ENCODE results near the gene LPAR2.

Gene LPAR2

DNA sequence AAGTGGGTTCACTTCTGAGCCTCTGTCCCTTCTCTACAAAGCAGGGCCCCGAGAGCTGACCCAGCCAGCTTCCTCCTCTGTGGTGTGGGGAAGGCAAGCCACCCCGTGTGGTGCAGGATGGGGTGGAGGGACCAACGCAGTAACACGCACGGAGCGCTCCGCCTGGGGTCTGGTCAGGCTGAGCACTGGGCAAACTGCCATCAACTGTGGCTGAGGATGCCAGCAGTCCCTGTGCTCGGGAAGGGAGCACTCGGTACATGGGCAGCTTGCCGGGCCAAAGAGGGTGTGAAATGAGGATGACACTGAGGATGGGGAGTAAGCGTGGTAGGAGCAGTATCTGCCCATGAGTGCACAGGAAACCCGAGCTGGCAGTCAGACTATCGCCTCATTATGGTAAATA is 23.1 kb upstream of the LPAR2 start:
- H3K18ac ChIP-seq (ENCODE audit: low read length), result no peak overlapping the region
- H3K27me3 ChIP-seq (ENCODE audit: insufficient read depth, low read length), result no peaks in the 10 kb centered on the region
- no peak overlapping the region for H3K23ac ChIP-seq (ENCODE audit: low read length)
- H3K79me1 ChIP-seq (ENCODE audit: low read length), result no peaks in the 10 kb centered on the region
- no peak overlapping the region for H4K8ac ChIP-seq (ENCODE audit: low read depth, low read length)
- H3K14ac ChIP-seq (ENCODE audit: low read length), result no peak overlapping the region
- peaks cover 4% of the 10 kb centered on the region for H3K9me3 ChIP-seq (ENCODE audit: insufficient read depth, low read depth, low read length)
- H3K4ac ChIP-seq (ENCODE audit: low read depth, low read length), result no peak overlapping the region
- WGBS (ENCODE audit: extremely low coverage, insufficient coverage, insufficient read length), result no CpG with 5 or more reads among the region's 13 CpGs
- no peak overlapping the region for H2AK5ac ChIP-seq (ENCODE audit: low read length)
- peaks cover 86 to 89% of the 10 kb centered on the region in 2 experiments for H3K36me3 ChIP-seq (ENCODE audit: control insufficient read depth in 1 of 2, insufficient read depth in 2 of 2, low read length in 2 of 2)
- H2AFZ ChIP-seq (ENCODE audit: insufficient read depth, low read length, poor library complexity), result no peak overlapping the region
- no peak overlapping the region for H3K4me2 ChIP-seq (ENCODE audit: low read length)
- no peak overlapping the region for H3K27ac ChIP-seq (ENCODE audit: low read depth, low read length)
- no peak overlapping the region for H2BK12ac ChIP-seq (ENCODE audit: low read length)
- no peak overlapping the region for H2BK5ac ChIP-seq (ENCODE audit: low read depth, low read length, poor library complexity)
- no peak overlapping the region for H2BK120ac ChIP-seq (ENCODE audit: insufficient read depth, low read length, poor library complexity)
- no peak for DNase-seq
- no peak overlapping the region for H3K9ac ChIP-seq (ENCODE audit: low read length)
- H4K12ac ChIP-seq (ENCODE audit: low read depth, low read length), result no peak overlapping the region
- no peak overlapping the region for H4K91ac ChIP-seq (ENCODE audit: low read depth, low read length)
- no peaks in the 10 kb centered on the region for H3K4me1 ChIP-seq (ENCODE audit: control insufficient read depth in 1 of 2, insufficient read depth in 2 of 2, low read length in 2 of 2)
- no peaks in the 10 kb centered on the region for H3K79me2 ChIP-seq (ENCODE audit: control insufficient read depth, insufficient read depth, low read length, poor library complexity)
- H3K4me3 ChIP-seq (ENCODE audit: low read depth, low read length), result no peak overlapping the region

DNA sequence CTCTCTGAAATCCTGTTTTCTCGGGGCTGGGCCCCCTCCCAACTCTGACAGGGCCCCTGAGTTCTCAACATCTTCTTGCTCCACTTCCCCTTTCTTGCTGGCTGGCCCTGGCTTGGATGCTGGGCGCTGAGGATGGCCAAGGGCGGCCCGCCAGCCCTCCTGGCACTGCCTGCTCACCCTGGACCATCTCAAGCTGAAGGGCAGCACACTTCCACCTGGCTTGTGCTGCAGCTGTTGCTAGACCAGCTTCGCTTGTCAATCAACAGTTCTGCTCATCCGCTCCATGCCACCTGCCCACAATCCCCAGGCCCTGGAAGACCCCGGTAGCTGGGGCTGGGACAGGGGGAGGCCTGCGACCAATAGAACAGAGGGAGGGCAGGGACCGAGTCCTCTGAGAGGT is 22.3 kb upstream of the LPAR2 start:
- H4K12ac ChIP-seq (ENCODE audit: low read depth, low read length), result no peak overlapping the region
- no CpG with 5 or more reads among the region's 9 CpGs for WGBS (ENCODE audit: extremely low coverage, insufficient coverage, insufficient read length)
- H2AFZ ChIP-seq (ENCODE audit: insufficient read depth, low read length, poor library complexity), result no peak overlapping the region
- peaks cover 4% of the 10 kb centered on the region for H3K9me3 ChIP-seq (ENCODE audit: insufficient read depth, low read depth, low read length)
- H3K4me2 ChIP-seq (ENCODE audit: low read length), result no peak overlapping the region
- no peak overlapping the region for H4K91ac ChIP-seq (ENCODE audit: low read depth, low read length)
- H3K9ac ChIP-seq (ENCODE audit: low read length), result no peak overlapping the region
- H2BK5ac ChIP-seq (ENCODE audit: low read depth, low read length, poor library complexity), result no peak overlapping the region
- no peak overlapping the region for H3K18ac ChIP-seq (ENCODE audit: low read length)
- no peaks in the 10 kb centered on the region for H3K4me1 ChIP-seq (ENCODE audit: control insufficient read depth in 1 of 2, insufficient read depth in 2 of 2, low read length in 2 of 2)
- no peak overlapping the region for H2BK12ac ChIP-seq (ENCODE audit: low read length)
- H3K14ac ChIP-seq (ENCODE audit: low read length), result no peak overlapping the region
- peaks cover 86 to 89% of the 10 kb centered on the region in 2 experiments for H3K36me3 ChIP-seq (ENCODE audit: control insufficient read depth in 1 of 2, insufficient read depth in 2 of 2, low read length in 2 of 2)
- H3K4ac ChIP-seq (ENCODE audit: low read depth, low read length), result no peak overlapping the region
- H3K27ac ChIP-seq (ENCODE audit: low read depth, low read length), result no peak overlapping the region
- no peak overlapping the region for H2BK120ac ChIP-seq (ENCODE audit: insufficient read depth, low read length, poor library complexity)
- H3K27me3 ChIP-seq (ENCODE audit: insufficient read depth, low read length), result no peaks in the 10 kb centered on the region
- H2AK5ac ChIP-seq (ENCODE audit: low read length), result no peak overlapping the region
- no peak overlapping the region for H3K4me3 ChIP-seq (ENCODE audit: low read depth, low read length)
- H3K79me1 ChIP-seq (ENCODE audit: low read length), result no peaks in the 10 kb centered on the region
- no peak for DNase-seq
- no peaks in the 10 kb centered on the region for H3K79me2 ChIP-seq (ENCODE audit: control insufficient read depth, insufficient read depth, low read length, poor library complexity)
- no peak overlapping the region for H4K8ac ChIP-seq (ENCODE audit: low read depth, low read length)
- no peak overlapping the region for H3K23ac ChIP-seq (ENCODE audit: low read length)

DNA sequence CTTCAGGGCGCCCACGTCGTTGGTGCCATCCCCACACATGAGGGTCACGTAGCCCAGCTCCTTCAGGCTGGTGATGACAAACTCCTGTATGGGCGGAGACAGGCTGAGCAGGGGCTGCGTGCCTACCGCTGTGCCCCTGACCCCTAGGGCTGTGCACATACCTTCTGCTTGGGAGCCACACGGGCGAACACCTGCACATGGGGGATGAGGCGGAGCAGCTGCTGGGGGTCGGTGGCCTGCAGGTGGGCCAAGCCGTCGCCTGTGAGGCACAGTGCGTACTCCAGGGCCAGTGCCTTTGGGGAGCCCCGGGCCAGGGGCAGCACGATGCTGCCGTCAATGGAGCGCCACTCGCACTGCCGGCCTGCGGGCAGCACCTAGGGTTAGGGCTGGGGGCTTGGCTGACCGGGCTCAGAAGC is 21.6 kb upstream of the LPAR2 start:
- H3K18ac ChIP-seq (ENCODE audit: low read length), result no peak overlapping the region
- H3K4ac ChIP-seq (ENCODE audit: low read depth, low read length), result no peak overlapping the region
- no peak overlapping the region for H3K27ac ChIP-seq (ENCODE audit: low read depth, low read length)
- no CpG with 5 or more reads among the region's 22 CpGs for WGBS (ENCODE audit: extremely low coverage, insufficient coverage, insufficient read length)
- H3K14ac ChIP-seq (ENCODE audit: low read length), result no peak overlapping the region
- no peak overlapping the region for H2AFZ ChIP-seq (ENCODE audit: insufficient read depth, low read length, poor library complexity)
- no peak overlapping the region for H3K23ac ChIP-seq (ENCODE audit: low read length)
- no peak overlapping the region for H2AK5ac ChIP-seq (ENCODE audit: low read length)
- no peaks in the 10 kb centered on the region for H3K27me3 ChIP-seq (ENCODE audit: insufficient read depth, low read length)
- peaks cover 84 to 86% of the 10 kb centered on the region in 2 experiments for H3K36me3 ChIP-seq (ENCODE audit: control insufficient read depth in 1 of 2, insufficient read depth in 2 of 2, low read length in 2 of 2)
- no peak overlapping the region for H2BK5ac ChIP-seq (ENCODE audit: low read depth, low read length, poor library complexity)
- DNase-seq, result no peak
- H4K91ac ChIP-seq (ENCODE audit: low read depth, low read length), result no peak overlapping the region
- no peak overlapping the region for H4K8ac ChIP-seq (ENCODE audit: low read depth, low read length)
- no peak overlapping the region for H2BK120ac ChIP-seq (ENCODE audit: insufficient read depth, low read length, poor library complexity)
- H3K4me1 ChIP-seq (ENCODE audit: control insufficient read depth in 1 of 2, insufficient read depth in 2 of 2, low read length in 2 of 2), result no peaks in the 10 kb centered on the region
- H3K4me2 ChIP-seq (ENCODE audit: low read length), result no peak overlapping the region
- no peak overlapping the region for H4K12ac ChIP-seq (ENCODE audit: low read depth, low read length)
- H3K9me3 ChIP-seq (ENCODE audit: insufficient read depth, low read depth, low read length), result peaks cover 4% of the 10 kb centered on the region
- no peaks in the 10 kb centered on the region for H3K79me1 ChIP-seq (ENCODE audit: low read length)
- H3K9ac ChIP-seq (ENCODE audit: low read length), result no peak overlapping the region
- no peak overlapping the region for H3K4me3 ChIP-seq (ENCODE audit: low read depth, low read length)
- H2BK12ac ChIP-seq (ENCODE audit: low read length), result no peak overlapping the region
- no peaks in the 10 kb centered on the region for H3K79me2 ChIP-seq (ENCODE audit: control insufficient read depth, insufficient read depth, low read length, poor library complexity)

DNA sequence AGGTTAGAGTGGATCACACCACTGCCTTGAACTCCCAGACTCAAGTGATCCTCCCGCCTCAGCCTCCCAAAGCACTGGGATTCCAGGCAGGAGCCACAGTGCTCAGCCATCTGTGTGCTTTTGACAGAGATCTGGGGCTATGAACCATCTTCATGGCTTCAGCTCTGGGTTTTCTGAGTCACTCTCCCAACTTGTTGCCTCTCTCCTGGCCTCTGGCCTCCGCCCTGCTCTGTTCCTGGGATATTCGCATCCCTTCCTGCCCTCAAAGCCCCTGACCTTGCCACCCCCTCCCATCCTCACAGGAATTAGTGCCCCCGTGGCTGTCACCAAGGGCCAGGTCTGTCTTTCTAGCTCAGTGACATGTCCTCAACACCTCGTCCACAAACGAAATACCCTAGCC is 21.1 kb upstream of the LPAR2 start:
- DNase-seq, result no peak
- H3K4me2 ChIP-seq (ENCODE audit: low read length), result no peak overlapping the region
- no peaks in the 10 kb centered on the region for H3K4me1 ChIP-seq (ENCODE audit: control insufficient read depth in 1 of 2, insufficient read depth in 2 of 2, low read length in 2 of 2)
- H3K4ac ChIP-seq (ENCODE audit: low read depth, low read length), result no peak overlapping the region
- no peaks in the 10 kb centered on the region for H3K79me2 ChIP-seq (ENCODE audit: control insufficient read depth, insufficient read depth, low read length, poor library complexity)
- peaks cover 79 to 84% of the 10 kb centered on the region in 2 experiments for H3K36me3 ChIP-seq (ENCODE audit: control insufficient read depth in 1 of 2, insufficient read depth in 2 of 2, low read length in 2 of 2)
- H3K27ac ChIP-seq (ENCODE audit: low read depth, low read length), result no peak overlapping the region
- no CpG with 5 or more reads among the region's 6 CpGs for WGBS (ENCODE audit: extremely low coverage, insufficient coverage, insufficient read length)
- H3K9me3 ChIP-seq (ENCODE audit: insufficient read depth, low read depth, low read length), result peaks cover 4% of the 10 kb centered on the region
- no peak overlapping the region for H2BK5ac ChIP-seq (ENCODE audit: low read depth, low read length, poor library complexity)
- H2AK5ac ChIP-seq (ENCODE audit: low read length), result no peak overlapping the region
- H2BK120ac ChIP-seq (ENCODE audit: insufficient read depth, low read length, poor library complexity), result no peak overlapping the region
- H4K91ac ChIP-seq (ENCODE audit: low read depth, low read length), result no peak overlapping the region
- H3K4me3 ChIP-seq (ENCODE audit: low read depth, low read length), result no peak overlapping the region
- H3K9ac ChIP-seq (ENCODE audit: low read length), result no peak overlapping the region
- no peak overlapping the region for H3K23ac ChIP-seq (ENCODE audit: low read length)
- H3K27me3 ChIP-seq (ENCODE audit: insufficient read depth, low read length), result no peaks in the 10 kb centered on the region
- H2AFZ ChIP-seq (ENCODE audit: insufficient read depth, low read length, poor library complexity), result no peak overlapping the region
- H4K12ac ChIP-seq (ENCODE audit: low read depth, low read length), result no peak overlapping the region
- H3K79me1 ChIP-seq (ENCODE audit: low read length), result no peaks in the 10 kb centered on the region
- H3K18ac ChIP-seq (ENCODE audit: low read length), result no peak overlapping the region
- no peak overlapping the region for H3K14ac ChIP-seq (ENCODE audit: low read length)
- no peak overlapping the region for H2BK12ac ChIP-seq (ENCODE audit: low read length)
- no peak overlapping the region for H4K8ac ChIP-seq (ENCODE audit: low read depth, low read length)
